Spleen (tissue), 7 donors: ENCODE data around the gene MYH15.

Source experiments
- POLR2A ChIP-seq, 3 donors: fragments of 450-650 bp; IDR thresholded peaks; one replicate each; pipeline ENCODE4 v1.5.1; 2017; ENCODE audit warnings: antibody characterized with exemption in 3 of 3, mild to moderate bottlenecking in 1 of 3
- POLR2AphosphoS5 ChIP-seq, 3 donors: sonication (generic); formaldehyde crosslinking; IDR thresholded peaks; one replicate each; pipeline ENCODE4 v1.5.1; 2017; ENCODE audit warnings: antibody characterized with exemption in 3 of 3
- TF ChIP-seq, protein P1 (sequence below), 11 experiments: fragments of 200-600 bp in 7 of 11; fragments of 450-650 bp in 4 of 11; sonication (generic) in 4 of 11; IDR thresholded peaks in 8 of 11; conservative IDR thresholded peaks in 3 of 11; 1 replicate in 7 of 11; 2 replicates in 4 of 11; pipeline versions ENCODE4 v1.4.0 to v1.8.0; 2016 to 2021; ENCODE audit warnings: antibody characterized with exemption in 11 of 11, inconsistent platforms in 4 of 11, mild to moderate bottlenecking in 1 of 11
- donor health status: DM: no; HTN: no; CAD: no; lungs with moderate emphysema.
- donor health status: DM: no; HTN: no; CAD: no.
- donor health status: DM: no; HTN: no; CAD: no.

DNA sequence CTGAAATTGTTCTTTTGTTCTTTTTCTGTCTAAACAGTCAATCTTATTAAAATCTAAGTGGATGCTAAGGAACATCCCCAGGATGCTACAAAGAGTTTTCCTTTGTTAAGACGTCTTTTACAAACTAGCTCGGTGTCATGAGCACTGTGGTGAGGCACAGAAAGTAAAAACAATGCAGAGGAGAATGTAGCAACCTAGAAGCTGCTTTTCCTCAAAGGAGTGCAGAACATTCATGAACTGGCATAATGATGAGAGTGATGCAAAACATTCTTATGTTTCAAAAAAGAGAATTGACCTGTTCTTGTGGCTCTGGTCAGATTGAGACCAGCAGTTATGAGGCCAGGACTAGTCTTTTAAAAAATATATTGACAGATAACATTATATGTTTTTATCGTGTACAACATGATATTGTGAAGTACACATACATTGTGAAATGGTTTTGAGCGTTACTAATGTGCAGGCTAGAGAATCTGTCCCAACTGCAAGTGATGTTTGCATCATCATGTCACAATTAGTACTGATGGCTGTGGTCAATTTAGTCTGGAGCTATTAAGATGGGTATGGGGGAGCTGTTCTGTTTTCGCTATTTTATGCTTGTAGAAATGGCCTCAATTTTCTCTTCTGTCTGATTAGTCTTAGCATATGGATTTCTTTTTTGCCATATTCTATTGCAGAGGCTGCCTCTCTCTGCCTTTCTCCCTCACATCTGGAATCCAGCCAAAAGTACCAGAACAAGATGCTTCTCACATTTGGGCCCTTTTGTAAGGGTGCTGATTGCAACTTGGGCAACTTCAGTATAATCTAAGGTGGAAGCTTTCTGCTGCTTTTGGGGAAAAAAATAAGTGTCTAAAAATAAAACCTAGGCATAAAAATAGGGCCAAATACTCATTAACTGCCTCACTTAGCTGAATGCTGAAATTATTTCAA lies 163.8 kb downstream of the MYH15 start:
- TF ChIP-seq POLR2A (IDR thresholded peaks at IDR 0.05) (no peak), POLR2AphosphoS5 (IDR thresholded peaks at IDR 0.05) (no peak)
- TF ChIP-seq, protein P1, sequence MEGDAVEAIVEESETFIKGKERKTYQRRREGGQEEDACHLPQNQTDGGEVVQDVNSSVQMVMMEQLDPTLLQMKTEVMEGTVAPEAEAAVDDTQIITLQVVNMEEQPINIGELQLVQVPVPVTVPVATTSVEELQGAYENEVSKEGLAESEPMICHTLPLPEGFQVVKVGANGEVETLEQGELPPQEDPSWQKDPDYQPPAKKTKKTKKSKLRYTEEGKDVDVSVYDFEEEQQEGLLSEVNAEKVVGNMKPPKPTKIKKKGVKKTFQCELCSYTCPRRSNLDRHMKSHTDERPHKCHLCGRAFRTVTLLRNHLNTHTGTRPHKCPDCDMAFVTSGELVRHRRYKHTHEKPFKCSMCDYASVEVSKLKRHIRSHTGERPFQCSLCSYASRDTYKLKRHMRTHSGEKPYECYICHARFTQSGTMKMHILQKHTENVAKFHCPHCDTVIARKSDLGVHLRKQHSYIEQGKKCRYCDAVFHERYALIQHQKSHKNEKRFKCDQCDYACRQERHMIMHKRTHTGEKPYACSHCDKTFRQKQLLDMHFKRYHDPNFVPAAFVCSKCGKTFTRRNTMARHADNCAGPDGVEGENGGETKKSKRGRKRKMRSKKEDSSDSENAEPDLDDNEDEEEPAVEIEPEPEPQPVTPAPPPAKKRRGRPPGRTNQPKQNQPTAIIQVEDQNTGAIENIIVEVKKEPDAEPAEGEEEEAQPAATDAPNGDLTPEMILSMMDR (IDR thresholded peaks at IDR 0.05 in 8 of 11, conservative IDR thresholded peaks at IDR 0.05 in 3 of 11): no peak
